ENCODE data around the gene ACAP2.

Gene ACAP2

GRCh38 chr3:195443391-195443989, 670 bp upstream of the ACAP2 start:
- TF ChIP-seq, protein P1, sequence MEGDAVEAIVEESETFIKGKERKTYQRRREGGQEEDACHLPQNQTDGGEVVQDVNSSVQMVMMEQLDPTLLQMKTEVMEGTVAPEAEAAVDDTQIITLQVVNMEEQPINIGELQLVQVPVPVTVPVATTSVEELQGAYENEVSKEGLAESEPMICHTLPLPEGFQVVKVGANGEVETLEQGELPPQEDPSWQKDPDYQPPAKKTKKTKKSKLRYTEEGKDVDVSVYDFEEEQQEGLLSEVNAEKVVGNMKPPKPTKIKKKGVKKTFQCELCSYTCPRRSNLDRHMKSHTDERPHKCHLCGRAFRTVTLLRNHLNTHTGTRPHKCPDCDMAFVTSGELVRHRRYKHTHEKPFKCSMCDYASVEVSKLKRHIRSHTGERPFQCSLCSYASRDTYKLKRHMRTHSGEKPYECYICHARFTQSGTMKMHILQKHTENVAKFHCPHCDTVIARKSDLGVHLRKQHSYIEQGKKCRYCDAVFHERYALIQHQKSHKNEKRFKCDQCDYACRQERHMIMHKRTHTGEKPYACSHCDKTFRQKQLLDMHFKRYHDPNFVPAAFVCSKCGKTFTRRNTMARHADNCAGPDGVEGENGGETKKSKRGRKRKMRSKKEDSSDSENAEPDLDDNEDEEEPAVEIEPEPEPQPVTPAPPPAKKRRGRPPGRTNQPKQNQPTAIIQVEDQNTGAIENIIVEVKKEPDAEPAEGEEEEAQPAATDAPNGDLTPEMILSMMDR (IDR thresholded peaks at IDR 0.05; ENCODE audit: low read depth, low read length): no peak
- in situ Hi-C loops (cut with HindIII; ENCODE audit: low sequenced_read_pairs): no loop called here
- no peak for DNase-seq (ENCODE audit: low read depth, low spot score)
- peak overlapping the region; percentile 8 for H3K4me3 ChIP-seq (ENCODE audit: low read depth, low read length)

- TF ChIP-seq, protein P1 (IDR thresholded peaks at IDR 0.05; ENCODE audit: low read depth, low read length): no peak
- peak; percentile 24 for DNase-seq (ENCODE audit: low read depth, low spot score)
- H3K4me3 ChIP-seq (ENCODE audit: low read depth, low read length): peak overlapping the region; percentile 86
- in situ Hi-C loops (cut with HindIII; ENCODE audit: low sequenced_read_pairs): no loop called here
These were observed 738 bp downstream of the ACAP2 start for GRCh38 chr3:195441992-195442572.

DNA sequence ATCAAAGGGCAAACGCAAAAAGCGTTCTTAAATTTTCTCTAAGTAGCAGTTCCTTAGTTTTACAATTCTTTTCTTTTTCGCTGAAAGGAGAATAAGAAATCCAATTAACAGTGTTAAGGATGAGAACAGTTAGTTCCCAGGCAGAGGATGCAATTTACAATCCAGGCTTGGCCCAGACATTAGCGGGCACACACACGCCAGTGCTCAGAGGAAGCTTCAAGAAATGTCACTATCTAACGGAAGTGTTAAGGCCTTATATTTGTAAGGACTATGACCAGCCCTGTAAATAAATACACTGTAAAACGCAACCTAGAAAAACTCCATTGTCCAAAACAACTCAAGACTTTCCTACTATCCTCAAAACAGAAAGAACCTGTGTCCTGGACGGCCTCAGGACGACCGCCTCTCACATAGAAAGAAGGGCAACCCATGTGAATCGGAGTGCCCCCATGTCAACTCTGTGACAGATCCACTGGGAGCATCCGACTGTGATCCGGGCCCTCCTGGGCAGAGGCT, 1.3 kb downstream of the ACAP2 start:
- H3K4me3 ChIP-seq (ENCODE audit: low read depth, low read length): peak overlapping the region; percentile 86
- TF ChIP-seq, protein P1 (IDR thresholded peaks at IDR 0.05; ENCODE audit: low read depth, low read length): no peak

GRCh38 chr3:195441051-195441450, 1.8 kb downstream of the ACAP2 start:
- peak; percentile 9 for DNase-seq (ENCODE audit: low read depth, low spot score)
- in situ Hi-C loops (cut with HindIII; ENCODE audit: low sequenced_read_pairs): no loop called here
- TF ChIP-seq, protein P1 (IDR thresholded peaks at IDR 0.05; ENCODE audit: low read depth, low read length): no peak
- peak overlapping the region; percentile 86 for H3K4me3 ChIP-seq (ENCODE audit: low read depth, low read length)

More for the DNA sequence above, 1.3 kb downstream of the ACAP2 start:
- in situ Hi-C loops (cut with HindIII; ENCODE audit: low sequenced_read_pairs): no loop called here
- DNase-seq (ENCODE audit: low read depth, low spot score): peak; percentile 11

DNA sequence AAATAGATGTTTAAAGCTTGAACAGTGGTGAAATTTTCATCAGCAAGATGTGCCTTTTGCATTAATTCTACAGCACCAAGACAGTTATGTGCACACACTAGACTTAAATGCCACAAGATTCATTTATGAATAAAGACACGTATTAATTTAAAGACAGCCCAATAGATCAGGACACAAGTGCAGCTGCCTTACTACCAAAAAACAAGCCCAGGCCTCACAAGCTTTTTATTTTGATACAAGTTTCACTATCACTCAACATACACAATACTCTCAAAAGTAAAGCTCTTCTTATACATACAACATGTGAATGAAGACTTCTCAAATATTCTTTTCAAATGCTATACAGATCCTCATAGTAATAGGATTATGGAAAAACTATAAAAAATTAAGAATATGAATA, 2.4 kb downstream of the ACAP2 start:
- in situ Hi-C loops (cut with HindIII; ENCODE audit: low sequenced_read_pairs): no loop called here
- no peak overlapping the region for H3K4me3 ChIP-seq (ENCODE audit: low read depth, low read length)
- TF ChIP-seq, protein P1 (IDR thresholded peaks at IDR 0.05; ENCODE audit: low read depth, low read length): no peak
- no peak for DNase-seq (ENCODE audit: low read depth, low spot score)

- in situ Hi-C loops (cut with HindIII; ENCODE audit: low sequenced_read_pairs): no loop called here
- no peak for DNase-seq (ENCODE audit: low read depth, low spot score)
- TF ChIP-seq, protein P1 (IDR thresholded peaks at IDR 0.05; ENCODE audit: low read depth, low read length): no peak
- H3K4me3 ChIP-seq (ENCODE audit: low read depth, low read length): no peak overlapping the region
These were observed 4.4 kb downstream of the ACAP2 start for GRCh38 chr3:195438371-195438770.
